Natural killer cell (primary cell): ENCODE data around the gene PDE4D. TPM values are rescaled to one million over a fixed set of nuclear protein-coding genes. Genes with fewer than 3 reads are reported as not detected.

ENCODE experiments used
- ATAC-seq, 3 donors: fragments of 150-1000 bp in 2 of 3; fragments of 200-7000 bp in 1 of 3; cut with Tn5 transposase; 1 replicate in 1 of 3; 2 replicates in 2 of 3; pipeline ENCODE4 v1.10.0; 2021; ENCODE audit warnings: mild to moderate bottlenecking in 2 of 3, moderate library complexity in 2 of 3
- DNase-seq, 2 donors: peaks; one replicate each; pipeline versions ENCODE4 v3.0.0 to v3.0.0-alpha.2; 2013 to 2021; ENCODE audit warnings: mixed read lengths in 1 of 2
- H3K27ac ChIP-seq: one replicate; pipeline ENCODE4 v1.5.1; 2013; ENCODE audit warnings: mild to moderate bottlenecking, low read length
- H3K27me3 ChIP-seq: one replicate; pipeline ENCODE4 v1.6.1; 2013; ENCODE audit warnings: low read length; ENCODE audit not compliant: control insufficient read depth, insufficient read depth
- H3K36me3 ChIP-seq: one replicate; pipeline ENCODE4 v1.6.1; 2013; ENCODE audit warnings: low read length; ENCODE audit not compliant: control insufficient read depth, insufficient read depth
- H3K4me1 ChIP-seq: one replicate; pipeline ENCODE4 v1.6.1; 2013; ENCODE audit warnings: low read length; ENCODE audit not compliant: control insufficient read depth, insufficient read depth
- H3K4me3 ChIP-seq: one replicate; pipeline ENCODE4 v1.5.1; 2013; ENCODE audit warnings: low read length
- H3K9me3 ChIP-seq: one replicate; pipeline ENCODE4 v1.6.1; 2013; ENCODE audit warnings: low read length; ENCODE audit not compliant: control insufficient read depth, insufficient read depth
- H3K27ac Mint-ChIP-seq, 2 donors: one replicate each; pipeline ENCODE4 v1.8.0; 2022; ENCODE audit warnings: mild to moderate bottlenecking in 2 of 2, mixed read lengths in 2 of 2, moderate library complexity in 1 of 2
- H3K27me3 Mint-ChIP-seq, 2 donors: one replicate each; pipeline ENCODE4 v1.8.0; 2022; ENCODE audit warnings: low read depth in 2 of 2, mixed read lengths in 2 of 2
- H3K36me3 Mint-ChIP-seq: one replicate; pipeline ENCODE4 v1.8.0; 2022; ENCODE audit warnings: mixed read lengths
- H3K4me1 Mint-ChIP-seq, 2 donors: one replicate each; pipeline ENCODE4 v1.8.0; 2022; ENCODE audit warnings: mixed read lengths in 2 of 2
- H3K4me3 Mint-ChIP-seq: one replicate; pipeline ENCODE4 v1.8.0; 2022; ENCODE audit warnings: mild to moderate bottlenecking, moderate library complexity, mixed read lengths
- H3K9me3 Mint-ChIP-seq, 2 donors: one replicate each; pipeline ENCODE4 v1.8.0; 2022; ENCODE audit warnings: mixed read lengths in 2 of 2
- WGBS: methylation state at CpG from one replicate; pipeline ENCODE4 v1.1.7; 2013; ENCODE audit warnings: missing lambda C conversion rate; ENCODE audit not compliant: insufficient coverage; 5-methylcytosine and 5-hydroxymethylcytosine counted together
- intact Hi-C: fragments of 100-400 bp; cut with micrococcal nuclease; formaldehyde crosslinking; loops from one replicate; pipeline ENCODE4 v1.14.2; 2022
- total RNA-seq, 4 donors: library from RNA; stranded (reverse); fragments of 120-200 nt in 1 of 4; gene quantifications; one replicate each; pipeline versions ENCODE4 v1.2.3 to v1.2.4, GENCODE V29; 2013 to 2022
- TF ChIP-seq, protein P1 (sequence below): fragments of 200-600 bp; IDR thresholded peaks from one replicate; pipeline ENCODE4 v1.8.0; 2022; ENCODE audit warnings: antibody characterized with exemption

The PDE4D gene
- total RNA-seq, 3 donors from 2014 or later (not counting 1 experiment from before 2014, with no cell fraction given) = 109 to 170 (median 116) TPM

DNA sequence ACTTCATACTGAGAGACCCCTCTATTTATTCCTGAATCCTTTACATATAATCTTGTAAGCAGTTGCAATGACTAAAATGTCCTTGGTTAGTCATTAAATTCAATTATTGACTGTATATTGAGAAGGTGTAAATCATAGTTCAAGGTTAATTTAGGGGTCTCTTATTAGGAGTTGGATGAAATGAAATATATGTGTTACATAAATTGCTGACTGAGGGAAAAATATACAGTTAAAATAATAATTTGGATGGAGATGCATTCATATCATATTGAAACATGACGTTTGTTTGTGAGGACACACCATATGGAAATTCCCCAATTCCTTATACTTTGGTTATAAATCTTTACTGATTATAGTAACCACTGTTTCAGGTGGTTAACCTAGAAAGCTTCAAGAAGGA is 430.6 kb downstream of the PDE4D start:
- Mint-ChIP-seq H3K36me3 (no peaks in the 10 kb centered on the region), H3K27ac (no peak overlapping the region), H3K4me3 (no peak overlapping the region), H3K27me3 (peaks cover 4 to 15% of the 10 kb centered on the region in 2 donors), H3K4me1 (no peaks in the 10 kb centered on the region), H3K9me3 (no peaks in the 10 kb centered on the region)
- TF ChIP-seq, protein P1, sequence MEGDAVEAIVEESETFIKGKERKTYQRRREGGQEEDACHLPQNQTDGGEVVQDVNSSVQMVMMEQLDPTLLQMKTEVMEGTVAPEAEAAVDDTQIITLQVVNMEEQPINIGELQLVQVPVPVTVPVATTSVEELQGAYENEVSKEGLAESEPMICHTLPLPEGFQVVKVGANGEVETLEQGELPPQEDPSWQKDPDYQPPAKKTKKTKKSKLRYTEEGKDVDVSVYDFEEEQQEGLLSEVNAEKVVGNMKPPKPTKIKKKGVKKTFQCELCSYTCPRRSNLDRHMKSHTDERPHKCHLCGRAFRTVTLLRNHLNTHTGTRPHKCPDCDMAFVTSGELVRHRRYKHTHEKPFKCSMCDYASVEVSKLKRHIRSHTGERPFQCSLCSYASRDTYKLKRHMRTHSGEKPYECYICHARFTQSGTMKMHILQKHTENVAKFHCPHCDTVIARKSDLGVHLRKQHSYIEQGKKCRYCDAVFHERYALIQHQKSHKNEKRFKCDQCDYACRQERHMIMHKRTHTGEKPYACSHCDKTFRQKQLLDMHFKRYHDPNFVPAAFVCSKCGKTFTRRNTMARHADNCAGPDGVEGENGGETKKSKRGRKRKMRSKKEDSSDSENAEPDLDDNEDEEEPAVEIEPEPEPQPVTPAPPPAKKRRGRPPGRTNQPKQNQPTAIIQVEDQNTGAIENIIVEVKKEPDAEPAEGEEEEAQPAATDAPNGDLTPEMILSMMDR = no peak
- no peak overlapping the region for H3K27ac ChIP-seq
- H3K27me3 ChIP-seq = no peaks in the 10 kb centered on the region
- no peaks in the 10 kb centered on the region for H3K36me3 ChIP-seq
- WGBS = no CpG with 5 or more reads among the region's 1 CpG
- H3K4me3 ChIP-seq = no peak overlapping the region
- intact Hi-C loops = no loop called here
- no peaks in the 10 kb centered on the region for H3K4me1 ChIP-seq
- DNase-seq (no peak), ATAC-seq (no peak)
- no peaks in the 10 kb centered on the region for H3K9me3 ChIP-seq

DNA sequence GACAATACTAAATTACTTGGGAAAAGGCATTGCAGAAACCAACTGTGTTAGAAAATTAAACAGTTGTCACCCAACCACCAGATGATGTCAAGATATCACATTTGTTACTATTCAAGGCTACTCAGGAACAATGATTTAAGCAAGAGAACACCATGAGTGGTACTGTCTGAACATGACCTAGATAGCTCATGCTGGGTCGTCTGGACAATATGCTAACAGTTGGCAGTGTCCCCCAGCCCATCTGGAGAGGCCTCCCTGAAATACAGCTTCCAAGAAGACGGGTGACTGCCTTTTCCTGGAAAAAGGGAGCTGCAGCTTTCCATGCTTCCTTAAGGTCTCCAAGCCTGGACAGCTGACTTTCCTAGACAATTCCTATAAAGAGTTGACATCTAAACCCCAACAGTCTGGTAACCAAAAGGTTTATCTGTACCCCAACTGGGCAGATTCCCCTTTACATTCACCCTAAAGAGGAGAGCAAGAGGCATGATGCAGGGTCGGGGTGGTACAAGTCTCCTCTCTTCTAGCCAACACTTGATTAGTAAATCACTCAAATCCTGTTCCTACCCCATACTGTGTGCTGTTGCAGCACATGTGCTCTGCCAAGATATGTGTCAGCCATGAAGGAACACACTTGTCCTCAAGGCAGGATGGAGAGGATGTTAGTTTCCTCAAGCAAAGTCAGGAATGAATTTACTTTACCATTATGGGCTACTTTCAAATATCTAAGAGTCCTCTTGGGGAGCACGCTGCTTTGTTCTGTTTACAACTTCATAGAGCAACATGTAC is 433.0 kb downstream of the PDE4D start:
- Histone ChIP-seq H3K9me3 (no peaks in the 10 kb centered on the region), H3K27me3 (no peaks in the 10 kb centered on the region), H3K27ac (no peak overlapping the region), H3K36me3 (no peaks in the 10 kb centered on the region), H3K4me3 (no peak overlapping the region), H3K4me1 (no peaks in the 10 kb centered on the region)
- Mint-ChIP-seq H3K9me3 (no peaks in the 10 kb centered on the region), H3K4me3 (no peak overlapping the region), H3K27me3 (peaks cover 4 to 16% of the 10 kb centered on the region in 2 donors), H3K4me1 (no peaks in the 10 kb centered on the region), H3K36me3 (no peaks in the 10 kb centered on the region), H3K27ac (no peak overlapping the region)
- TF ChIP-seq, protein P1 = no peak
- DNase-seq = no peak
- intact Hi-C loops = no loop called here
- ATAC-seq = no peak
- WGBS = 77% methylated on average over 3 of the region's 4 CpGs

GRCh38 chr5:59458966-59459729 is 434.4 kb downstream of the PDE4D start:
- H3K36me3 Mint-ChIP-seq = no peaks in the 10 kb centered on the region
- DNase-seq (no peak), ATAC-seq (no peak)
- no peak overlapping the region for H3K4me3 ChIP-seq
- H3K4me1 ChIP-seq = no peaks in the 10 kb centered on the region
- H3K4me1 Mint-ChIP-seq = no peaks in the 10 kb centered on the region
- H3K27ac Mint-ChIP-seq = no peak overlapping the region
- 88% methylated on average over 2 of the region's 3 CpGs for WGBS
- H3K27me3 ChIP-seq = no peaks in the 10 kb centered on the region
- no peak overlapping the region for H3K4me3 Mint-ChIP-seq
- no peak overlapping the region for H3K27ac ChIP-seq
- no peaks in the 10 kb centered on the region for H3K36me3 ChIP-seq
- H3K9me3 Mint-ChIP-seq = no peaks in the 10 kb centered on the region
- intact Hi-C loops = no loop called here
- no peaks in the 10 kb centered on the region for H3K9me3 ChIP-seq
- TF ChIP-seq, protein P1 = no peak
- H3K27me3 Mint-ChIP-seq = peaks cover 0 to 16% of the 10 kb centered on the region in 2 donors
